Mesenchymal stem cell (in vitro differentiated cells and primary cell): ENCODE data around the gene NEDD4L.
A peak's percentile ranks its signal among the peaks of the same experiment; 100 is the strongest.

Experiments used
- DNase-seq: peaks from one replicate; pipeline ENCODE4 v3.0.0-alpha.2; 2013
- H2AFZ ChIP-seq: one replicate; pipeline ENCODE4 v1.6.1; 2013; ENCODE audit warnings: low read depth, mild to moderate bottlenecking, control low read depth, inconsistent platforms, low read length, moderate library complexity
- H2AK5ac ChIP-seq: 2 replicates; pipeline ENCODE4 v1.6.1; 2013; ENCODE audit warnings: low read length, moderate library complexity, mild to moderate bottlenecking, inconsistent platforms; ENCODE audit not compliant: severe bottlenecking
- H2BK120ac ChIP-seq: one replicate; pipeline ENCODE4 v1.6.1; 2013; ENCODE audit warnings: low read depth, mild to moderate bottlenecking, inconsistent platforms, low read length, moderate library complexity
- H2BK12ac ChIP-seq, 2 experiments: one replicate each; pipeline ENCODE4 v1.6.1; 2013; ENCODE audit warnings: inconsistent platforms in 2 of 2, low read length in 2 of 2, mild to moderate bottlenecking in 2 of 2, moderate library complexity in 2 of 2, control low read depth in 1 of 2
- H2BK15ac ChIP-seq: one replicate; pipeline ENCODE4 v1.6.1; 2013; ENCODE audit warnings: mild to moderate bottlenecking, low read depth, inconsistent platforms; ENCODE audit not compliant: poor library complexity, severe bottlenecking
- H2BK5ac ChIP-seq: 2 replicates; pipeline ENCODE4 v1.6.1; 2013; ENCODE audit warnings: low read depth, mild to moderate bottlenecking, low read length, control low read depth, inconsistent platforms; ENCODE audit not compliant: poor library complexity, severe bottlenecking
- H3K14ac ChIP-seq, 2 experiments: one replicate each; pipeline ENCODE4 v1.6.1; 2013; ENCODE audit warnings: inconsistent platforms in 2 of 2, low read length in 2 of 2, control low read depth in 1 of 2, mild to moderate bottlenecking in 1 of 2, moderate library complexity in 1 of 2
- H3K18ac ChIP-seq, 2 experiments: one replicate each; pipeline ENCODE4 v1.6.1; 2013; ENCODE audit warnings: inconsistent platforms in 2 of 2, low read length in 2 of 2, control low read depth in 1 of 2, low read depth in 1 of 2, mild to moderate bottlenecking in 1 of 2
- H3K23ac ChIP-seq, 2 experiments: one replicate each; pipeline ENCODE4 v1.6.1; 2013; ENCODE audit warnings: inconsistent platforms in 2 of 2, low read length in 2 of 2, mild to moderate bottlenecking in 2 of 2, moderate library complexity in 2 of 2, control low read depth in 1 of 2
- H3K27ac ChIP-seq: 2 replicates; pipeline ENCODE4 v1.5.1; 2013; ENCODE audit warnings: mild to moderate bottlenecking, moderate library complexity, low read length, control low read depth, inconsistent platforms; ENCODE audit not compliant: poor library complexity, severe bottlenecking
- H3K27me3 ChIP-seq, 2 experiments: 2 replicates each; pipeline versions ENCODE4 v1.6.1 to v1.7.0; 2013; ENCODE audit warnings: low read length in 2 of 2, mild to moderate bottlenecking in 2 of 2, moderate library complexity in 2 of 2, control low read depth in 1 of 2, inconsistent platforms in 1 of 2; ENCODE audit not compliant: control insufficient read depth in 1 of 2, insufficient read depth in 1 of 2
- H3K36me3 ChIP-seq, 2 experiments: 2 replicates each; pipeline versions ENCODE4 v1.6.1 to v1.7.0; 2013; ENCODE audit warnings: low read length in 2 of 2, control low read depth in 1 of 2, inconsistent platforms in 1 of 2, low read depth in 1 of 2, mild to moderate bottlenecking in 1 of 2; ENCODE audit not compliant: insufficient read depth in 2 of 2, control insufficient read depth in 1 of 2
- H3K4ac ChIP-seq, 2 experiments: one replicate each; pipeline ENCODE4 v1.6.1; 2013; ENCODE audit warnings: inconsistent platforms in 2 of 2, low read length in 2 of 2, mild to moderate bottlenecking in 2 of 2, moderate library complexity in 2 of 2, control low read depth in 1 of 2, low read depth in 1 of 2
- H3K4me1 ChIP-seq: 2 replicates; pipeline ENCODE4 v1.6.1; 2013; ENCODE audit warnings: low read depth, low read length, control low read depth; ENCODE audit not compliant: control insufficient read depth, insufficient read depth
- H3K4me2 ChIP-seq: 2 replicates; pipeline ENCODE4 v1.6.1; 2013; ENCODE audit warnings: low read length, mild to moderate bottlenecking, inconsistent platforms; ENCODE audit not compliant: poor library complexity, severe bottlenecking
- H3K4me3 ChIP-seq, 2 experiments: 2 replicates each; pipeline versions ENCODE4 v1.5.1 to v1.7.0; 2013; ENCODE audit warnings: low read length in 2 of 2, mild to moderate bottlenecking in 2 of 2, control low read depth in 1 of 2, low read depth in 1 of 2; ENCODE audit not compliant: insufficient read depth in 1 of 2
- H3K79me1 ChIP-seq: replicated peaks from 2 replicates; pipeline ENCODE4 v1.6.1; 2013; ENCODE audit warnings: mild to moderate bottlenecking, control low read depth, low read length, inconsistent platforms; ENCODE audit not compliant: poor library complexity, severe bottlenecking
- H3K9ac ChIP-seq: 2 replicates; pipeline ENCODE4 v1.7.0; 2013; ENCODE audit warnings: mild to moderate bottlenecking, low read length, moderate library complexity
- H3K9me3 ChIP-seq: 2 replicates; pipeline ENCODE4 v1.7.0; 2013; ENCODE audit warnings: mild to moderate bottlenecking, low read length; ENCODE audit not compliant: control insufficient read depth
- H4K8ac ChIP-seq: one replicate; pipeline ENCODE4 v1.6.1; 2013; ENCODE audit warnings: inconsistent platforms, mild to moderate bottlenecking, low read length, moderate library complexity
- H4K91ac ChIP-seq: one replicate; pipeline ENCODE4 v1.6.1; 2013; ENCODE audit warnings: mild to moderate bottlenecking, low read length, inconsistent platforms
- WGBS: methylation state at CpG from one replicate; pipeline ENCODE4 v1.1.7; 2013; ENCODE audit warnings: mixed read lengths; 5-methylcytosine and 5-hydroxymethylcytosine counted together

The NEDD4L gene

DNA sequence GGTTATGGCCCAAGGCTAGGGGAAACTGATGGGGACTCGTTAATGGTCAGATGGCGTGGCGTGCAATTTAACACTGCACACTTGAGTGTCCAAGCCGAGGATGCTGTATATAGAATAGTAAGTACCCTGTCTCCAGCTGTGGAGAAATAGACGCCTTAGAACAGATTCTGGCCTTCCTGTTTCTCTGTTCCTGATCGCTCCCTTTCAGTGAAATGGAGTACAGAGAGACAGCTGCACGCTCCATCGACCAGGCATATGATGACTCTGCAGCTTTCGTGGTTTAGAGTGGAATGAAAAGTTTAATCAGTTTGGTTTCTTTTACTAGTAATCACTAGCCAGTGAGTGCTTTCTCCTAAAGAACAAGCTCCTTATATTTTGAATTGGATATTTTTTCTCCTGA, 213.4 kb downstream of the NEDD4L start:
- peaks cover 21% of the 10 kb centered on the region for H3K4me1 ChIP-seq
- H3K14ac ChIP-seq = no peak overlapping the region
- no peak overlapping the region for H3K4me2 ChIP-seq
- peak overlapping the region; percentile 43 for H3K27ac ChIP-seq
- no peak overlapping the region for H3K23ac ChIP-seq
- no peak overlapping the region for H4K8ac ChIP-seq
- WGBS = 48% methylated on average over 9 of the region's 9 CpGs
- H3K36me3 ChIP-seq = peaks cover 0 to 15% of the 10 kb centered on the region in 2 experiments
- DNase-seq = peak; percentile 45
- no peak overlapping the region for H2BK15ac ChIP-seq
- peak overlapping the region in 1 of 2 experiments; percentile 37 for H3K18ac ChIP-seq
- no peak overlapping the region for H2BK12ac ChIP-seq
- H3K27me3 ChIP-seq = no peaks in the 10 kb centered on the region
- no peak overlapping the region for H4K91ac ChIP-seq
- H2AK5ac ChIP-seq = no peak overlapping the region
- H2BK120ac ChIP-seq = no peak overlapping the region
- no peak overlapping the region for H3K4ac ChIP-seq
- no peaks in the 10 kb centered on the region for H3K9me3 ChIP-seq
- no peak overlapping the region for H3K4me3 ChIP-seq
- no peak overlapping the region for H2BK5ac ChIP-seq
- H3K9ac ChIP-seq = no peak overlapping the region
- H2AFZ ChIP-seq = no peak overlapping the region
- peaks cover 28% of the 10 kb centered on the region for H3K79me1 ChIP-seq

DNA sequence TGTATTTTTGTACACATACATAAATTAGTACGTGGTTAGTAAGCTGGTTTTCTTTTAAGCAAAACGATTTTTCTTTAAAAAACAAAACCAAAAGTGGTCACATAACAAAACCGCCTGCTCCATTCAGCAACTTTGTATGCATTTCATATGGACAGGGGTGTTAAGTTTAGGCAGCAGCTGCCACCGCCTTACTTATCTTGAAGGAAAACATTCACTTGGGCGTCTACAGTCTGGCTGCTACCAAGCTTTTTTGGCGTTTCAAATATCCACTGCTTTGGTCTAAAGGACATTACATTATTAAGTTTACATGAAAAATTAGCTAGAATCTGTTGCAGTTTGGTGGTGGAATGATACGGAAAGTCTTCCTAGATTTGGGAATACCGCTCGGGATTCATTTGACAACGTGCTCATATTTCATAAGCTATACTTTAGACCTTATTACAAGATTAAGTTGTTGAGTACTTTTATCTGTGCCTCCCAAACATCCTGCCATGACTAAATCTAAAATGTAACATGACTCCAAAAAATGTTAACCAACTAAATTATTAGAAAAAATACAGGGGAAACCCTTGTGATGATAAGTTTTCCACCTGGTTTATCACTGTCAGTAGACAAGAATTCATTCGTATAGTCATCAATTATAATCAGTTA, 214.8 kb downstream of the NEDD4L start:
- H3K36me3 ChIP-seq = peaks cover 0 to 15% of the 10 kb centered on the region in 2 experiments
- H2BK15ac ChIP-seq = no peak overlapping the region
- no peak for DNase-seq
- no peak overlapping the region for H2AFZ ChIP-seq
- no peak overlapping the region for H3K18ac ChIP-seq
- H2BK5ac ChIP-seq = no peak overlapping the region
- H4K8ac ChIP-seq = no peak overlapping the region
- peaks cover 25% of the 10 kb centered on the region for H3K4me1 ChIP-seq
- H3K14ac ChIP-seq = no peak overlapping the region
- H3K9me3 ChIP-seq = no peaks in the 10 kb centered on the region
- no peak overlapping the region for H3K27ac ChIP-seq
- no peak overlapping the region for H2AK5ac ChIP-seq
- H3K4me2 ChIP-seq = no peak overlapping the region
- H3K79me1 ChIP-seq = peaks cover 28% of the 10 kb centered on the region
- H3K27me3 ChIP-seq = no peaks in the 10 kb centered on the region
- H2BK12ac ChIP-seq = peak overlapping the region in 1 of 2 experiments; percentile 70
- no peak overlapping the region for H4K91ac ChIP-seq
- H3K4me3 ChIP-seq = no peak overlapping the region
- 91% methylated on average over 4 of the region's 11 CpGs for WGBS
- H3K23ac ChIP-seq = no peak overlapping the region
- no peak overlapping the region for H2BK120ac ChIP-seq
- H3K4ac ChIP-seq = no peak overlapping the region
- no peak overlapping the region for H3K9ac ChIP-seq

GRCh38 chr18:58263055-58263957, 219.3 kb downstream of the NEDD4L start:
- Histone ChIP-seq H3K18ac (no peak overlapping the region), H3K27me3 (no peaks in the 10 kb centered on the region), H3K36me3 (no peaks in the 10 kb centered on the region), H3K4ac (no peak overlapping the region), H2BK5ac (no peak overlapping the region), H3K9ac (peak overlapping the region; percentile 1), H4K91ac (no peak overlapping the region), H2AK5ac (no peak overlapping the region), H3K4me2 (peak overlapping the region; percentile 27), H3K9me3 (no peaks in the 10 kb centered on the region), H2BK15ac (no peak overlapping the region), H3K4me3 (no peak overlapping the region), H2AFZ (no peak overlapping the region), H3K27ac (peak overlapping the region; percentile 16), H4K8ac (no peak overlapping the region), H3K23ac (no peak overlapping the region), H2BK120ac (no peak overlapping the region), H3K79me1 (peaks cover 32% of the 10 kb centered on the region), H3K4me1 (peaks cover 10% of the 10 kb centered on the region), H2BK12ac (no peak overlapping the region), H3K14ac (no peak overlapping the region)
- peak; percentile 60 for DNase-seq
- 27% methylated on average over 6 of the region's 7 CpGs for WGBS

DNA sequence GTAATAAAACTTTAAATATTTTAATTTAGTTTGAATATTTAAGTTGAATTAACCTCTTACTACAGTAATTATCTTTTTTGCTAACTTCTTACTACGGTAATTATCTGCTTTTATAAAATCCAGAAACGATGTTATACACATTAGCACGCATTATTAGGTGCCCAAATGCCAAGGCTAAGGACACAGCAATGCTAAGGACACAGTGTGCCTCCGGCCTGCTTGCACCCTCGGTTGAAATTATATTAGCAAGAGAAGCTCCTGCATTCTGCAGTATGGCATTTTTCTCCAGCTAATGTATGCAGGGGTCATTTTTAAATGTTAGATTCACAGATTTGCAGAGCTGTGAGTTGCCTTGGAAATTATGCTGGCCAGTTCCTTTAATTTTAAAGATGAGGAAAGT, 220.0 kb downstream of the NEDD4L start:
- Histone ChIP-seq H3K23ac (no peak overlapping the region), H2BK120ac (no peak overlapping the region), H2BK12ac (no peak overlapping the region), H2AK5ac (no peak overlapping the region), H4K8ac (no peak overlapping the region), H2AFZ (no peak overlapping the region), H3K27me3 (no peaks in the 10 kb centered on the region), H3K27ac (no peak overlapping the region), H2BK5ac (no peak overlapping the region), H3K14ac (no peak overlapping the region), H3K4me1 (peaks cover 15% of the 10 kb centered on the region), H2BK15ac (no peak overlapping the region), H4K91ac (no peak overlapping the region), H3K36me3 (no peaks in the 10 kb centered on the region), H3K4me3 (no peak overlapping the region), H3K9ac (no peak overlapping the region), H3K18ac (no peak overlapping the region), H3K4me2 (no peak overlapping the region), H3K9me3 (no peaks in the 10 kb centered on the region), H3K79me1 (peaks cover 34% of the 10 kb centered on the region), H3K4ac (no peak overlapping the region)
- WGBS = 96% methylated on average over 5 of the region's 5 CpGs
- DNase-seq = no peak
